Endothelial cell of umbilical vein (primary cell): ENCODE measurements around the gene NID2. TPM values are rescaled to one million over a fixed set of nuclear protein-coding genes. Genes with fewer than 3 reads are reported as not detected.

Source experiments
- BruUV-seq: library from RNA; stranded (reverse); fragments of 400-500 nt; replicated peaks from 2 replicates; lab custom pipeline; 2021; lab: Mats Ljungman, UMichigan
- CTCF ChIA-PET: fragments of 300-600, 350-600 bp; sonication (Branson Sonifier 250); formaldehyde crosslinking; loops from one replicate; lab custom pipeline; 2021; ENCODE audit warnings: antibody characterized with exemption, inconsistent platforms; lab: Charles Lee
- POLR2A ChIA-PET: fragments of 300-600, 350-600 bp; sonication (Branson Sonifier 250); formaldehyde crosslinking; loops from one replicate; lab custom pipeline; 2021; ENCODE audit warnings: antibody characterized with exemption, inconsistent platforms; lab: Charles Lee
- DNase-seq: peaks from one replicate; pipeline ENCODE4 v3.0.0-alpha.2; 2011; ENCODE audit warnings: low read depth, low spot score
- FAIRE-seq: peaks from 2 replicates; lab custom pipeline; 2011; peaks lifted over from hg19 to GRCh38; lab: Jason Lieb, UNC
- H2AFZ ChIP-seq: 2 replicates; pipeline ENCODE4 v1.6.0; 2012; ENCODE audit warnings: low read depth, low read length, control low read depth, inconsistent platforms
- H3K27ac ChIP-seq: 2 replicates; pipeline ENCODE4 v1.5.1; 2011; ENCODE audit warnings: low read depth, mild to moderate bottlenecking, control low read depth, low read length, moderate library complexity; ENCODE audit not compliant: insufficient read depth
- H3K27me3 ChIP-seq, 2 experiments: 2 replicates each; pipeline versions ENCODE4 v1.6.0 to v1.6.1; 2011; ENCODE audit warnings: low read length in 2 of 2, mixed read lengths in 1 of 2; ENCODE audit not compliant: control insufficient read depth in 2 of 2, insufficient read depth in 2 of 2
- H3K36me3 ChIP-seq, 2 experiments: 2 replicates in 1 of 2; 3 replicates in 1 of 2; pipeline ENCODE4 v1.5.1; 2011; ENCODE audit warnings: low read length in 2 of 2, mild to moderate bottlenecking in 1 of 2, moderate library complexity in 1 of 2; ENCODE audit not compliant: control insufficient read depth in 2 of 2, insufficient read depth in 2 of 2; ENCODE audit errors: extremely low read depth in 1 of 2
- H3K4me1 ChIP-seq: 3 replicates; pipeline ENCODE4 v1.5.1; 2011; ENCODE audit warnings: mild to moderate bottlenecking, low read length; ENCODE audit not compliant: control insufficient read depth, insufficient read depth; ENCODE audit errors: extremely low read depth
- H3K4me2 ChIP-seq: 2 replicates; pipeline ENCODE4 v1.6.1; 2011; ENCODE audit warnings: low read length, control low read depth, mixed read lengths; ENCODE audit not compliant: insufficient read depth
- H3K4me3 ChIP-seq, 3 experiments: fragments of 200-600 bp in 1 of 3; sonication (generic), shearing (Covaris generic) in 1 of 3; replicated peaks in 1 of 3; 2 replicates each; pipeline ENCODE4 v1.5.1; 2011 to 2016; ENCODE audit warnings: control low read depth in 3 of 3, low read length in 3 of 3, mild to moderate bottlenecking in 2 of 3, inconsistent platforms in 1 of 3, low read depth in 1 of 3, moderate library complexity in 1 of 3; ENCODE audit not compliant: insufficient read depth in 1 of 3
- H3K79me2 ChIP-seq: 2 replicates; pipeline ENCODE4 v1.6.0; 2012; ENCODE audit warnings: low read length, inconsistent platforms; ENCODE audit not compliant: control insufficient read depth, insufficient read depth
- H3K9ac ChIP-seq: replicated peaks from 2 replicates; pipeline ENCODE3; 2011; ENCODE audit warnings: low read length, control low read depth; ENCODE audit not compliant: insufficient read depth; ENCODE audit errors: extremely low read depth
- H3K9me1 ChIP-seq: replicated peaks from 3 replicates; pipeline ENCODE4 v1.6.0; 2011; ENCODE audit warnings: mild to moderate bottlenecking, low read length; ENCODE audit not compliant: control insufficient read depth, insufficient read depth; ENCODE audit errors: extremely low read depth
- H3K9me3 ChIP-seq: replicated peaks from 2 replicates; pipeline ENCODE4 v1.5.1; 2012; ENCODE audit warnings: low read length, inconsistent platforms; ENCODE audit not compliant: control insufficient read depth, insufficient read depth
- H4K20me1 ChIP-seq: replicated peaks from 2 replicates; pipeline ENCODE3; 2011; ENCODE audit warnings: mild to moderate bottlenecking, low read length; ENCODE audit not compliant: control insufficient read depth, insufficient read depth; ENCODE audit errors: extremely low read depth
- EZH2 ChIP-seq: IDR thresholded peaks from 2 replicates; pipeline ENCODE4 v1.6.1; 2012; ENCODE audit warnings: borderline replicate concordance, low read depth, mild to moderate bottlenecking, moderate library complexity, low read length, inconsistent platforms; ENCODE audit not compliant: severe bottlenecking
- FOS ChIP-seq: IDR thresholded peaks from 2 replicates; pipeline ENCODE4 v1.6.1; 2011; ENCODE audit warnings: mild to moderate bottlenecking, low read length, moderate library complexity, borderline replicate concordance; ENCODE audit not compliant: insufficient read depth
- GATA2 ChIP-seq: IDR thresholded peaks from 2 replicates; pipeline ENCODE4 v1.7.0; 2011; ENCODE audit warnings: low read depth, mild to moderate bottlenecking, moderate library complexity, mixed read lengths, low read length; ENCODE audit not compliant: insufficient read length, insufficient read depth
- POLR2AphosphoS5 ChIP-seq: IDR thresholded peaks from 2 replicates; pipeline ENCODE4 v1.6.1; 2012; ENCODE audit warnings: low read depth, mild to moderate bottlenecking, control low read depth, low read length, moderate library complexity; ENCODE audit not compliant: insufficient read depth
- dilution Hi-C: fragments of 300-500 bp; cut with MboI; formaldehyde crosslinking; loops from one replicate; pipeline ENCODE4 v1.15.0; 2019; ENCODE audit warnings: low sequenced_read_pairs; ENCODE audit not compliant: extremely low pct_ligation_motif_present
- intact Hi-C: fragments of 100-400 bp; cut with micrococcal nuclease; formaldehyde crosslinking; loops from one replicate; pipeline ENCODE4 v1.10.0; 2022
- polyA plus RNA-seq, 4 experiments: library from polyadenylated mRNA; depleted of rRNA in 3 of 4; stranded (reverse) in 3 of 4; unstranded in 1 of 4; fragments of >200 nt; gene quantifications; 2 replicates each; pipeline versions ENCODE4 v1.2.1 to v1.2.3, GENCODE V29; 2011 to 2012; ENCODE audit warnings: missing spikeins in 1 of 4
- total RNA-seq: library from RNA; stranded (reverse); gene quantifications from 2 replicates; pipeline ENCODE4 v1.2.3, GENCODE V29; 2021
- TF ChIP-seq, protein P1 (sequence below), 2 donors: IDR thresholded peaks; 1 replicate in 1 of 2; 2 replicates in 1 of 2; pipeline ENCODE4 v1.5.1; 2011; ENCODE audit warnings: low read length in 2 of 2, mild to moderate bottlenecking in 2 of 2, moderate library complexity in 2 of 2, control low read depth in 1 of 2, inconsistent platforms in 1 of 2, low read depth in 1 of 2; ENCODE audit not compliant: insufficient read depth in 1 of 2; ENCODE audit errors: extremely low read depth in 1 of 2
- TF ChIP-seq, protein P2 (sequence below): IDR thresholded peaks from 2 replicates; pipeline ENCODE4 v1.6.1; 2011; ENCODE audit not compliant: insufficient read depth, insufficient read length

The NID2 gene
- total and polyA plus RNA-seq, 2 donors (not counting 3 experiments of a cell fraction or from before 2014, with no cell fraction given) = 22.5 to 56.7 TPM

DNA sequence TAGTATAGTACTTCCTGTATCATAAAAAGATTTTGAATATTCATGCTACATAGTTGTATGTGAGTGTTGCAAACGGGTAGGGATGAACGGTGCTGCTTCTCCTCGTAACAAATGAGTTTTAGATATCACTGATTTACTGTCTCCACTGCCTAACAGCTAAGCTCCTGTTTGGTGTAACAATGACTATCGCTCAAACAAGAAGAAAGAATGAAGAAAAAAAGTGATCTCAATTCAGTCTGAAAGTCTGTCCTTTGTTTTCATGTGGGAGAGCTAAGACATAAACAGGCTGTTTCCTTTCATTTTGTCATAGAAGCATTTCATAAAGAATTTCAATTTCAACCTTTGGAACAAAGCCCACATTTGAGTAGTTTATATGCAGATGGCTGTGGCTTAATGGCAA lies 105.6 kb downstream of the NID2 start:
- FAIRE-seq (peak; percentile 47), DNase-seq (peak; percentile 64)
- no peaks in the 10 kb centered on the region for H3K36me3 ChIP-seq
- POLR2A ChIA-PET = no interaction called here
- no peak overlapping the region for H3K27ac ChIP-seq
- BruUV-seq = no TSS peak
- CTCF ChIA-PET = interaction anchor here (1.0 to 1.1 kb wide), 4 partner anchors 15 to 33 kb away, joined by 3 to 13 read pairs (median 4); no protein-coding TSS in a partner anchor
- H3K9ac ChIP-seq = no peak overlapping the region
- no peak overlapping the region for H2AFZ ChIP-seq
- peak overlapping the region; percentile 25 for H3K4me2 ChIP-seq
- TF ChIP-seq FOS (no peak), POLR2AphosphoS5 (no peak), EZH2 (no peak), GATA2 (no peak)
- TF ChIP-seq, protein P1, sequence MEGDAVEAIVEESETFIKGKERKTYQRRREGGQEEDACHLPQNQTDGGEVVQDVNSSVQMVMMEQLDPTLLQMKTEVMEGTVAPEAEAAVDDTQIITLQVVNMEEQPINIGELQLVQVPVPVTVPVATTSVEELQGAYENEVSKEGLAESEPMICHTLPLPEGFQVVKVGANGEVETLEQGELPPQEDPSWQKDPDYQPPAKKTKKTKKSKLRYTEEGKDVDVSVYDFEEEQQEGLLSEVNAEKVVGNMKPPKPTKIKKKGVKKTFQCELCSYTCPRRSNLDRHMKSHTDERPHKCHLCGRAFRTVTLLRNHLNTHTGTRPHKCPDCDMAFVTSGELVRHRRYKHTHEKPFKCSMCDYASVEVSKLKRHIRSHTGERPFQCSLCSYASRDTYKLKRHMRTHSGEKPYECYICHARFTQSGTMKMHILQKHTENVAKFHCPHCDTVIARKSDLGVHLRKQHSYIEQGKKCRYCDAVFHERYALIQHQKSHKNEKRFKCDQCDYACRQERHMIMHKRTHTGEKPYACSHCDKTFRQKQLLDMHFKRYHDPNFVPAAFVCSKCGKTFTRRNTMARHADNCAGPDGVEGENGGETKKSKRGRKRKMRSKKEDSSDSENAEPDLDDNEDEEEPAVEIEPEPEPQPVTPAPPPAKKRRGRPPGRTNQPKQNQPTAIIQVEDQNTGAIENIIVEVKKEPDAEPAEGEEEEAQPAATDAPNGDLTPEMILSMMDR (IDR thresholded peaks at IDR 0.05; ENCODE audit: extremely low read depth in 1 of 2, insufficient read depth in 1 of 2, low read depth in 1 of 2, low read length in 2 of 2) = no peak
- TF ChIP-seq, protein P2, sequence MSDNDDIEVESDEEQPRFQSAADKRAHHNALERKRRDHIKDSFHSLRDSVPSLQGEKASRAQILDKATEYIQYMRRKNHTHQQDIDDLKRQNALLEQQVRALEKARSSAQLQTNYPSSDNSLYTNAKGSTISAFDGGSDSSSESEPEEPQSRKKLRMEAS = no peak
- dilution Hi-C loops (no loop called here), intact Hi-C loops (no loop called here)
- H3K79me2 ChIP-seq = no peaks in the 10 kb centered on the region
- peaks cover 3% of the 10 kb centered on the region for H3K4me1 ChIP-seq
- H3K9me3 ChIP-seq = no peaks in the 10 kb centered on the region
- H3K9me1 ChIP-seq = no peaks in the 10 kb centered on the region
- no peak overlapping the region for H3K4me3 ChIP-seq
- H3K27me3 ChIP-seq = peaks cover 26 to 31% of the 10 kb centered on the region in 2 experiments
- H4K20me1 ChIP-seq = no peaks in the 10 kb centered on the region
